NCI-H226 (cell line): ENCODE results near the gene FUCA1.
"Not testable (repeated sequence)": the region's sequence is repeated elsewhere in the genome, so short reads cannot be mapped to it uniquely, and the experiment has no call there.

ENCODE experiments used
- DNase-seq: peaks from one replicate; pipeline ENCODE4 v3.0.0-alpha.2; 2015

Gene FUCA1

GRCh38 chr1:23895082-23895481 is 27.0 kb upstream of the FUCA1 start:
- DNase-seq: no peak

GRCh38 chr1:23889074-23889473 is 21.0 kb upstream of the FUCA1 start:
- no peak for DNase-seq

GRCh38 chr1:23885222-23885621 is 17.1 kb upstream of the FUCA1 start:
- no peak for DNase-seq

- no peak for DNase-seq
Observed at GRCh38 chr1:23882746-23883145, 14.7 kb upstream of the FUCA1 start.

- no peak for DNase-seq
Observed at GRCh38 chr1:23879809-23880208, 11.7 kb upstream of the FUCA1 start.

GRCh38 chr1:23878668-23879067 is 10.6 kb upstream of the FUCA1 start:
- no peak for DNase-seq

- no peak for DNase-seq
Observed at GRCh38 chr1:23875382-23875781, 7.3 kb upstream of the FUCA1 start.

GRCh38 chr1:23872421-23872820 is 4.3 kb upstream of the FUCA1 start:
- DNase-seq: no peak

- DNase-seq: peak; percentile 9
Observed at GRCh38 chr1:23869051-23869450, 961 bp upstream of the FUCA1 start.

- peak; percentile 28 for DNase-seq
Observed at GRCh38 chr1:23868557-23869016, 497 bp upstream of the FUCA1 start.

- DNase-seq: no peak
Observed at GRCh38 chr1:23867542-23867894, 572 bp downstream of the FUCA1 start.

GRCh38 chr1:23865543-23865930 is 2.6 kb downstream of the FUCA1 start:
- peak; percentile 56 for DNase-seq

- DNase-seq: no peak
Observed at GRCh38 chr1:23864801-23865542, 3.1 kb downstream of the FUCA1 start.

- DNase-seq: no peak
Observed at GRCh38 chr1:23862640-23863039, 5.5 kb downstream of the FUCA1 start.

GRCh38 chr1:23854568-23854967 is 13.5 kb downstream of the FUCA1 start:
- DNase-seq: no peak

- DNase-seq: not testable (repeated sequence)
Observed at GRCh38 chr1:23853124-23853523, 15.0 kb downstream of the FUCA1 start.

GRCh38 chr1:23851406-23851805 is 16.7 kb downstream of the FUCA1 start:
- DNase-seq: not testable (repeated sequence)

GRCh38 chr1:23848673-23849616 is 19.1 kb downstream of the FUCA1 start:
- DNase-seq: no peak

GRCh38 chr1:23847482-23848095 is 20.5 kb downstream of the FUCA1 start:
- not testable (repeated sequence) for DNase-seq

- no peak for DNase-seq
Observed at GRCh38 chr1:23845163-23845562, 22.9 kb downstream of the FUCA1 start.

- no peak for DNase-seq
Observed at GRCh38 chr1:23843644-23844043, 24.4 kb downstream of the FUCA1 start.

- DNase-seq: peak; percentile 23
Observed at GRCh38 chr1:23838401-23838866, 29.7 kb downstream of the FUCA1 start.

- no peak for DNase-seq
Observed at GRCh38 chr1:23837908-23838307, 30.2 kb downstream of the FUCA1 start.
